HL-60/S4 treated with phorbol 12-myristate 13-acetate at 8.2 ng/mL for 4 days and 3 days (cell line): ENCODE results near the gene ZNF41.

Source experiments
- in situ Hi-C: fragments of 300-500 bp; cut with MboI; formaldehyde crosslinking; loops from 2 replicates; pipeline ENCODE4 v1.15.0; 2022; ENCODE audit warnings: low sequenced_read_pairs

ZNF41 gene

GRCh38 chrX:47420265-47420664 is 62.8 kb downstream of the ZNF41 start:
- in situ Hi-C loops = no loop called here

- in situ Hi-C loops = no loop called here
Observed at GRCh38 chrX:47413179-47413594, 69.8 kb downstream of the ZNF41 start.
